Transverse colon (tissue), 4 donors: Measurements from ENCODE around the gene CDON.

Source experiments
- CTCF ChIP-seq, 5 experiments: fragments of 200-600 bp in 3 of 5; fragments of 450-650 bp in 2 of 5; sonication (generic) in 3 of 5; IDR thresholded peaks; 1 replicate in 2 of 5; 2 replicates in 3 of 5; pipeline ENCODE4 v1.5.1; 2016 to 2017; ENCODE audit warnings: antibody characterized with exemption in 5 of 5, inconsistent platforms in 3 of 5, mild to moderate bottlenecking in 2 of 5, moderate library complexity in 1 of 5
- EP300 ChIP-seq: sonication (generic); formaldehyde crosslinking; IDR thresholded peaks from one replicate; pipeline ENCODE4 v1.6.1; 2017; ENCODE audit warnings: antibody characterized with exemption, low read depth
- POLR2A ChIP-seq: fragments of 450-650 bp; IDR thresholded peaks from one replicate; pipeline ENCODE4 v1.6.1; 2016; ENCODE audit warnings: antibody characterized with exemption, mild to moderate bottlenecking, moderate library complexity
- POLR2AphosphoS5 ChIP-seq, 3 donors: sonication (generic); formaldehyde crosslinking; IDR thresholded peaks; one replicate each; pipeline ENCODE4 v1.6.1; 2016; ENCODE audit warnings: antibody characterized with exemption in 3 of 3

GRCh38 chr11:126109941-126110731, 47.5 kb upstream of the CDON start:
- TF ChIP-seq CTCF (IDR thresholded peaks at IDR 0.05) (no peak), EP300 (no peak), POLR2A (no peak), POLR2AphosphoS5 (IDR thresholded peaks at IDR 0.05) (no peak)
